HG02884 (cell line): ENCODE data around the gene MACF1.
"Not testable (repeated sequence)": the region's sequence is repeated elsewhere in the genome, so short reads cannot be mapped to it uniquely, and the experiment has no call there.

Experiments used
- ATAC-seq: cut with Tn5 transposase; IDR thresholded peaks from one replicate; pipeline ENCODE4 v1.9.1; 2021; ENCODE audit warnings: mild to moderate bottlenecking, moderate library complexity; ENCODE audit not compliant: unreplicated experiment

MACF1 gene

DNA sequence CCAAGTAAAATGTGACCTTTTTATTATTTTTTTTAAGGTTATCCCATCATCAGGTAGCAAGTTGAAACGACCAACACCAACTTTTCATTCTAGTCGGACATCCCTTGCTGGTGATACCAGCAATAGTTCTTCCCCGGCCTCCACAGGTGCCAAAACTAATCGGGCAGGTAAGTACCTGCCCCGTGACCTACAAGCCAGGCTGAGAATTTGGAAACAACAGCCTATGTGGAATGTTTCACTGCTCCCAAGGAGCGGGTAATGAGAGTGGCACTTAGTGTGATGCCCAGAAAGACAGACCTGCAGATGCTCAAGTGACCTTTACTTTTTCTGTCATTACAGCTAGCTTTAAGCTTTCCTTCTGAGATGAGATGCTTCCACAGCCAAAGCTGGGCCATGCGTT lies 280.1 kb downstream of the MACF1 start:
- ATAC-seq: no peak

DNA sequence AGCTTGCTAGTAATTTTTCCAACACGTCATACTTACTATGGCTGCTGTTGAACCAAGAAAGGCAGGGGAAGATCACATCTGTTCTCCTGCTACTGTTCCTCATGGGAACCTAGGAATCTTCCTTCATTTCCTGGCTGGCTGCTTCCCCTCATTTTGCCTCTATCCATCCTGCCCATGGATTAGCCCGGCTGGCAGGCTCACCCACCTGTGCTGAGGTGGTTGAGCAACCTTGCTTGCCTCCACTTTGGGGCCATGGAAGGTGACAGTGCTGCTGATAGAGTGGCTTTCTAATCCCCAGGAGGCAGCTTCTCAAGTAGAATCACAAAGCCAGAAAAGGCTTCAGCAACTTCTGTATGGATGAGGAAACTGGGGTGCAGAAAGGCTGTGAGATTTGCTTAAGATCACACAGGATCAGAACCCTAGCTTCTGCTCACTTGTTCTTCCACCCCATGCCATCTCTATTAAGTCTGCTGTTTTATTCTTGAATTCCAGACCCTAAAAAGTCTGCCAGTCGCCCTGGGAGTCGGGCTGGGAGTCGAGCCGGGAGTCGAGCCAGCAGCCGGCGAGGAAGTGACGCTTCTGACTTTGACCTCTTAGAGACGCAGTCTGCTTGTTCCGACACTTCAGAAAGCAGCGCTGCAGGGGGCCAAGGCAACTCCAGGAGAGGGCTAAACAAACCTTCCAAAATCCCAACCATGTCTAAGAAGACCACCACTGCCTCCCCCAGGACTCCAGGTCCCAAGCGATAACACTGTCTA lies 280.7 kb downstream of the MACF1 start:
- ATAC-seq: no peak

DNA sequence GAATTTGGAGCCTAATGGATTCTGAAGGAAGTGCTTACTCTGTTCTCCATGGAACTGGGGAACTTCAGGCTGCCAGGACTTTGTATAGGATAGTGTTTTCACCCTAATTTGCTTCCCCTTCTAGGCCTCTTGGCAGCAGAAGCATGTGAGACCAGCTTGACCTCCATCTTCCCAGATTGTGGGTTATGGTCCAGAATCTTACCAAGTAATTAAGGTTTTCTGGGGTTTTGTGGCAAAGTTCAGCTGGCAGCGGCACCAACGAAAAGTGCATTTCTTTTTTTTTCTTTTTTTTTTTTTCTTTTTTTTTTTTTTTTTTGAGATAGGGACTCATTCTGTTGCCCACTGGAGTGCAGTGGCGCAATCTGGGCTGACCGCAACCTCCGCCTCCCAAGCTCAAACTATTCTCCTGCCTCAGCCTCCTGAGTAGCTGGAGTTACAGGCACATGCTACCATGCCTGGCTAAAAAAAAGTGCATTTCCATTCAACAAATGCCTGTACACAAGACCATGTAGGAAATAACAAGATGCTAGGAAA lies 283.6 kb downstream of the MACF1 start:
- no peak for ATAC-seq

DNA sequence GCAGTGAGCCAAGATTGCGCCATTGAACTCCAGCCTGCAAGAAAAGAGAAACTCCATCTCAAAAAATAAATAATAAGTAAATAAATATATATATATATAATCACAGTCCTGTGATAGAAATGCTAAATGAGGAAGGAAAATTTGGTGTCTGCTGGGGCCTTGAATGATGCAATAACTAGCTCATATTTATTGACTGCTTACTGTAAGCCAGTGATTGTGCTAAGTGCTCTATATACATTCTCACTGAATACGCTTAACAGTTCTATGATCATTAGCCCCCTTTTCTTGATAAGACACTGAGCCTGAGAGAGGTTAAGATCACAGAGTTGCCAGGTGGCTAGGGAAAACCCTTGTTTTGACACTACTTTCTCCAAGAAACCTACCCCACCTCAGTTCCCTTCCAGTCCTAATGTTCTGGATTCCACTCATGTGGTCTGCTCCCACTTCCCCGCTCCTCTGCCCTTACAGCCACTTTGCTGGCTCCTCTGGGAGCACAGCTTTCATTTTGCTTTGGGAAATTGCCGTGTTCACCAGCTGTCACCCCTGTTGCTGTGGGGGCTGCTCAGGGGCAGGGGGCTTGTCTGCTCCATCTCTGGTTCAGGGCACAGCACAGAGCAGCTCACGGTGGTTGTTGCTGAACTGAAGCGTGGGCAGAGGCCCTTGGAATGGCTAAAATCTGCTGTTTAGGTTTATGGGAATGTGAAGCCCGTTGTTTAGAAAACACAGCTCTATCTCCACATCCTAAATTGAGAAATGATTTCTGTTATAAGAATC lies 284.5 kb downstream of the MACF1 start:
- no peak for ATAC-seq

DNA sequence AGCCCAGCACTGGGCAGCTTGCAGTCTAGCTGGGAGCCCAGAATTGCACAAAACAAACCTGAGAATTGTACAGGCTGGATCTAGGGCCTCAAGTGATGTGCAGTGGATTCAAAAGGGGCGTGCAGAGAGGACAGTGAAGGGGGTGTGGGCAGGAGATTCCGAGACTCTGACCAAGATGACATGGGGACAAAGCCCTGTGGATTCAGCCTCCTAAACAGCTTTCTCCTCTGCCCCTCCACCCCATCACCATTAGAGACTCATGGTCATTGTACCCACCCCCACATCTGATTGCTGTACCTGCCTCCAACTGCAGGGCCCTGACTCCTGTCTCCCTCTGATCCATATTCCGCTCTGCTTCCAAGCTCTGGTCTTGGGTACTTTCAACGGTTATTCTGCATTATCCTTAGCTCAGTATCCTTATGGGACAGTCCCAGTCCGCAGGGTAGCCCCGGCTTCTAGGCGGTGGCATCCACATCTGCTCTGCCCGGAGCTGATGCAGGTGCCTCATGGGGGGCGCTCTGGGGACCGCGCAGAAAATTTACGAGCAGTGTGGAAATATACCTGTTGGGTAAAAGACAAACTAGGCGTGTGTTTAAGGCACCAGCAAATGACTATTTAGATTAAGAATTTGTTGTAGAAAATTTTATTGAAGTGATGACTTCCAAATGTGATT lies 285.2 kb downstream of the MACF1 start:
- no peak for ATAC-seq

DNA sequence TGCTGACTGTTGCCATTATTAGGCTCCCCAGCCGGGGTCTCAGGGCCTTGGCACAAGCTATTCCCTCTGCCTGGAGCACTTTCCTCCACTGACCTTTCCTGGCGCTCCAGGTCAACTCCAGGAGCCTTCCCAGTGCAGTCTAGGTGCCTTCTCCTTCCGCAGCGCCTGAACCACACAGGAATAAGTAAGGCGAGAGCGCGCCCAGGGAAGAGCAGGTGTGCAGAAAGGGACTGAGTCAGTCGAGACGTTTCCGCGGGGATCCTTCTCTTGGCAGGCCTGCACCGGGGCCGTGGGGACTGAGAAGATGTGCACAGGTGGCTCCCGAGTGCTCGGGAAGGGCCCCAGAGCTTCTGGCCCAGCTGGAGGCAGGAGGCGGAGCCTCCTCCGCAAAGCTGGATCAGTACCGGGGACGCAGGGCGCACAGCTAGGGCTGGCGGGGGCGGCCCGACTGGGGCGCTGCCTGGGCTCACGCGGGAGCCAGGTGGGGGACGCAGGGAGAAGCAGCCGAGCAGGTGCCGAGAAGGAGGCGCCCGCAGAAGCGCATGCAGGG lies 286.2 kb downstream of the MACF1 start:
- no peak for ATAC-seq

DNA sequence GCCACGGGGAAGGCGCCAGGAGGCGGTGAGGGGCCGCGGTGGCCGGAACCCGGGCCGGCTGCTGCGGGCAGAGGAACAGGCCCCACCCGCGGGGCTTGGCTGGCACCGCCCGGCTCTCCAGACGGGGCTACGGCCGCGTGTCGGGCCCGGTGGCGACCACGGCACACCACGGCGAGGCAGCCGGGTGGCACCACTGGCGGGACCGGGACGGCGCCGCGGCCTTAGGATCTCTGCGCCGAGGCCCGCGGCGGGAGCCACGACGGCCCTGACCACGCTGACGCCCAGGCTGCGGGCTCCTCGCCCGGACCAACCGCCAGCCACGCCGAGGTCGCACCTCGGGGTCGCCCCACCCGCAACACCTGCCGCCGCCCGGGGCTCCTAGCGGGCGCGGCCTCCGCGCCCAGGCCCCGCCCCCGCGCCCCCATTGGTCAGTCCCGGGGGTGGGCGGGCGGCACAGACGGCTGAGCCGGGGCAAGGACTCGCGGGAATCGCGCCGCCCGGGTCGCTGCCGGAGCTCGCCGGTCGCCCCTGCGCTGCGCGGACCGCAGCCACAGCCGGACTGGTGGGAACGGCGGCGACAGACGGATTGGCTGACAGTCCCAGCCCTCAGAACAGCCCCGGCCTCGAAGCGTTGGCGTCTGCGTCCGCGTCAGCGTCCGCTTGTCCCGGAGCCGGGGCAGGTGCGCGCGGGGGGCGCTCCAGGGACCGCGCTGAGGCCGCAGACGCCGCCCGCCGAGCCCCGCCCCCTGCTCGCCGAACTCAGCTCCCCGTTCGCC lies 286.8 kb downstream of the MACF1 start, which contains the start of gene BMP8A:
TSS of gene BMP8A (plus strand) at position 491 of the 776 bp plus-strand sequence. CDS start 356 bp downstream, outside the sequence.
- ATAC-seq: no peak

DNA sequence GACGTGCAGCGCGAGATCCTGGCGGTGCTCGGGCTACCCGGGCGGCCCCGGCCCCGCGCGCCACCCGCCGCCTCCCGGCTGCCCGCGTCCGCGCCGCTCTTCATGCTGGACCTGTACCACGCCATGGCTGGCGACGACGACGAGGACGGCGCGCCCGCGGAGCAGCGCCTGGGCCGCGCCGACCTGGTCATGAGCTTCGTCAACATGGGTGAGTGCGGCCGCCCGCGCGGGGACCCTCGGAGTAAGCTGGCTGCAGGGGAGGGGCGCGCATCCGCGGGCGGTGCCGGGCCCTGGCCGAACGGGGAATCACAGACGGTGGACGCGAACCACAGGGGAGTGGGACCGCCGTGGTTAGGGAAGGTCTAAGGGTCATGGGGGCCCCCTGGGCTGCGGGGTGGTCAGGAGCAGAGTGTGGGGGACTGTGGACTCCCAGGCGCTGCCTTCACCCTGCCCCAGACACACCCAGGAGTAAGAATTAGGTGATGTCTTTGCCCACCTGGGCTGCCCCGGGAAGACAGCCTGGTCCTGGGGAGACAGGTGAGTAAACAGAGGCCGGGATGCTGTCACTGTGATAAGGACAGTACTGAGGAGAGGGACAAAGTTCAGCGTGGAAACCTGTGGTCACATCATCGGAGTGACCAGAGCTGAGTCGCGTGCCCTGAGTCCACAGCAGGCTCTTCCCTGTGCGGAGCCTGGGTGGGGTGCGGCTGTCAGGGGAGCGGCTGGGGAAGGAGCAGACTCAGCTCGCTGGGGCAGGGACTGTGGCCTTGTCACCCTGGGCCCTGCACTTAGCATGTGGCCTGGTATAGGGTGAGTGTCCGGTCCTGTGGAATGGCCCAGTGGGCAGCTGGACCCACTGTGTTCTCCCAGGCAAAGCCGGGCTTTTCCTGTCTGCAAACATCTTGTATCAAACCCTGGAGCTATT lies 287.9 kb downstream of the MACF1 start:
- not testable (repeated sequence) for ATAC-seq

DNA sequence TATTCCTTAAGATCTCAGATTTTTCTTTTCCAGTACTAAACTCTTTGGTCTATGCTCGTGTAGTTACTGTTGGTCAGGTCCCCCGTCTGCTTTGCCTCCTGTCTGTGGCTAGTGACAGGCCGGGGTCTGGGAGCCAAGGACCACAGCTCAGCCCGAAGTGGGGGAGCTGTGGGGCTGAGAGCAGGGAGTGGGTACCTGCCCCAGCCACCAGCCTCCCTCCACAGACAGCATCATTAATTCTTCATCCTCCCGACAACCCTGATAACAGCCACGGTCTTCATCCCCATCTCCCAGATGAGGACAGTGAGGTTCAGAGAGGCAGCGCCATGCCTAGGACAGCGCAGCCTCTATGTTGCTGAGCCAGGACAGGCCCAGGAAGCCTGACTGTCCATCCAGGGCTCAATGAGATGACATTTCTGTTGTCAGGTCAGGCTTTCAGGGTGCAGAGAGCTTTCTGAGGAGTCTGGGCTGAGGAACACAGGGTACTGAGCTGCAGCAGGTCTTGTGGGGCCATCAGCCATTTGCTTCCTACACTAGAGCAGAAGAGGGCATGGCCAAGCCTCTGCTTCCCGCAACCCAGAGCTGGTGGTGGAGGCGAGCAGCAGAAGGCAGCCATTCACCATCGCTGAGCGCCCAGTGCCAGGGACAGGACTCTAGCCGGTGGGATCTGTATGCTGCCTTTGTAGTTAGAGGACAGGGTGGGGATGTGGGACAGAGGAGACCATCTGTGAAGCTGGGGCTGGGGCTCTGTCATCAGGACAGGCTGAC lies 288.7 kb downstream of the MACF1 start:
- ATAC-seq: not testable (repeated sequence)

DNA sequence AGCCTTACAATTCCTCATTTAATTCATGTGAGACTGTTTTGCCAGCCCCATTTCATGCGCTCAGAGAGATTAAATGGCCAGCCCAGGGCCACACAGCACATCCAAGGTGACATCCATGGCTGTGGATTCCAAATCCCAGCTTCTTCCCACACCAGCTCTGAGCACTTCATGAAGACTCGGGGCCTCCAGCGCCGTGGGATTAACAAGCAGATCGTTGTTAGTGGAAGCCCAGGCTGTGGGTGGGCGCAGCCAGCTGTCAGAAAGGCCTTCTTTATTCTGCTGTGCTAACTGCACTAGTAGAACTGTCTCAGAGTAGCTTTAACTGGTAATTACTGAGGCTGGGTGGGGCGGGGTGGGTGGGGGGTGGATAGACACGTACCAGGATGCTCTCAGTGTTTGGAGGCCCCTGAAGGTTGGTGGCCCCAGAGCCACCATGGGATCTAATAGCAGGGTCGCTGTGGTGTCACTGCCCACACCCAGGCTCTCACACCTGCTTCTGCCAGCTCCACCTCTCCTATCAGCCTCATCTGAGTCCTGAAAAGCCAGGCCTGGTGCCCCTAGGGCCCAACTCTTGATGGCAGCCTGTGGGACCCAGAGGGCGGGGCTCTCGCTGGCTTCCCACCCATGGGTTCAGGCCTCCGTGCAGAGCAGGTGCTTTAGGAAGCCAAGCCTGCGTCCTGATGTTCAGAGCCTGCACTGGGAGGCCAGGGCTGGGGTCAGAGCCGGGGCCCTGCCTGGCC lies 290.3 kb downstream of the MACF1 start:
- no peak for ATAC-seq

DNA sequence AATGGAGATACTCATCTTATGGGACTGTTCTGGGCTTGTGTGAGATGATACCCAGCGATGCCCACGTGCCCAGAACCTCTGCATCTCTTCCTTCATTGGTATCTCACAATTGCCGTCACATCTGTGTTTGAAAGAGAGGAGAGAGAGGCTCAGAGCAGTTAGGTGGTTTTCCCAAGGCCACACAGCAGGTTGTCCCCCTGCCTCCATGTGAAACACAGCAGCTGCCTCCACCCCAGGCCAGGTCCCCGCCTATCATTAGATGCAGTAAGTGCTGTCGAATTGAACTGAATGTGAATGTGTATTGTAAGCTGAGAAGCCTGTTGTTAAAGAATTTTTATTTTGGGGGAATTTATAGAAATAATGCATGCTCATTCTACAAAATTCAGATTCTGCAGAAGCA lies 292.0 kb downstream of the MACF1 start:
- ATAC-seq: not testable (repeated sequence)

DNA sequence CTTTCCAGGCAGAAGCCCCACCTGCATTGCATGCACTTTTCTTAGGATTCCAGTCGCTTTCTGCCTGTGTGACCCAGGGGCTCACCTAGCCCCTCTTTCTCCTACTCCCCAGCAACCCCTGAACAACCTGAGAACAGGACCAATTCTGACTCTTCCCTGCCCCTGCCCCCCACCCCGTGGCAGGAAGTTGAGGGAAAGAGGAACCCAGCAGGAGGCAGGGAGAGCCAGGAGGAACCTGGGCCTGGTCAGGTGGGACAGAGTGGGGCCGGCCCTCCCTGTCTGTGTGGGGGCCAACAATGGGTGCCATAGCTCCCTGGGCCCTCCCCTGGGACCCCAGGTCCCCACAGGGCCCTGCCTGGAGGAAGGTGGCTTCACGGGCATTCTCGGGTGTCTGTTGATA lies 293.1 kb downstream of the MACF1 start:
- ATAC-seq: no peak

DNA sequence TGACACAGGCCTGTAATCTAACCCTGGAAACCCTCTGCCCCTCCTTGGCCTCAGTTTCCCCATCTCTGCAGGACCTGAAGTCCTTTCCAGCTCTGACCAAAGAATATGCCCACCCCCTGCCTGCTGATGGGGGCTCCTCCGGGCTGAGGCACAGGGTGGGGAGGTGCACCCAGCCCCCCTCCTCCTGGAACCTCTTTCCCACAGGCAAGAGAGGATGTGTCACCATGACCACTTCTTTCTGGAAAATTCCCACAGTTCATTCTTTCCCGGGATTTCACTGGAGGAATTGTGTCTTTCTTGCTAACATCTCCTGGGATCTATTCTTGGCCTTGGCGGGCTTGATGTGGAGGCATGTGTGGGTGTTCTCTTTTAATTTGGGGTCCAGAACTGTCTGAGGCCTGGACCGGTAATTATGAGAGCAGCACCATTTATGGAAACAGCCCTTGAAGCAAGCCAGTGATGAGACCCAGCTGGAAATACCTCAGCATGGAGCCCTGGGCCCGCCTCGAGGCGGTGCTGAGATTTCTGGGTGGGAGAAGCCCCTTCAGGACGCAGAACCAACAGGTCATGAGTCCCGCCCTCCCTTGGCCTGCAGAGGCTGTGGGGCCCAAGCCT lies 293.7 kb downstream of the MACF1 start:
- ATAC-seq: not testable (repeated sequence)

DNA sequence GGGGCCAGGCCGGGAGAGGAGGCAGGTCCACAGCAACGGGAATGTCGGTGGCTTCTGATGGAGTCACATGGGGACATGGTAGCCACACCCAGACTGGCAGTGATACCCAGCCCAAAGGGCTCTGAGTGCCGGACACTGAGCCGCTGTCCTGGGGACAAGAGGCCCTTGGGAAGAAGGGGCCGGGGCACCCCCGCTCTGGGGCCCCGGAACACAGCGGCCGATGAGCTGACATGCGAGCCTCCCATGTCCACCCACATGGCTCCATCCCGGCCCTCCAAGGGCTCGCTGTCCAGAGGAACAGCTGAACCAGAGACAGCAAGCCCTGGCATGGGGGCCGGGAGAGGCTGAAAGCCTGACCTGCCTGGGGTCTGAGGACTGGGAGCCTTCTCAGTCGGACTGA lies 294.3 kb downstream of the MACF1 start:
- not testable (repeated sequence) for ATAC-seq

DNA sequence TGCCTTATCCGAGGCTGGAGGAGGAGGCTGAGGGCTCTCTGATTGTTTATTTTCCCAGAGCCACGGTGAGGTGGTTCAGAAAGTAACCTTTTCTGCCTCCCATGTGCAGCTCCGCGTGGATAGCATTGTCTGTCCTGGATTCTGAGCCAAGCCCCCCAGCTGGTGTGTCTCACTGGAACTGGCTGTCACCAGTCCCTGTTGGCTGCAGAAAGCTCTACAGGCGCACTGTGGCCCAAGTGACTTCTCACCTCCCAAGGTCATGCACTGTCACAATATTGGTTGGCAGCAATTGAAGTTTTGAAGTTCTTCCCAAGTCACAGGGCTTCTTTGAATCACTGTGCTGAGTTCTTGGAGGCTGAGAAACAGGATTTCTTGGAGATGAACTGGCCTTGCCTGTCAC lies 295.2 kb downstream of the MACF1 start:
- ATAC-seq: no peak

DNA sequence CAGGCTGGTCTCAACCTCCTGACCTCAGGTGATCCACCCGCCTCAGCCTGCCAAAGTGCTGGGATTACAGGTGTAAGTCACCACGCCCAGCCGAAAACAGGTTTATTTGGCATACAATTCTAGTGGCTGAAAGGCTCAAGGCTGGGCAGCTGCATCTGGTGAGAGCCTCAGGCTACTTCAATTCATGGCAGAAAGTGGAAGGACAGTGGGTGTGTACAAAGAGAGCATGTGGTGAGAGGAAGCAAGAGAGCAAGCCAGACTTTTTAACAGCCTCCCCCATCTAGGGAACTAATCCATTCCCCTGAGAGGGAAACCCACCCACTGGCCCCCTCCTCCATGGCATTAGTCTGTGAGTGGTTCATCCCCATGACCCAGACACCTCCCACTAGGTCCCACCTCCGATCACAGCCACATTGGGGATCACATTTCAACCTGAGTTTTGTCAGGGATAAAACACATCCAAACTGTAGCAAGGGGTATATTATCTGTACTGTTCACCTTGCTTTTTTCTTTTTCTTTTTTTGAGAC lies 296.4 kb downstream of the MACF1 start:
- no peak for ATAC-seq

DNA sequence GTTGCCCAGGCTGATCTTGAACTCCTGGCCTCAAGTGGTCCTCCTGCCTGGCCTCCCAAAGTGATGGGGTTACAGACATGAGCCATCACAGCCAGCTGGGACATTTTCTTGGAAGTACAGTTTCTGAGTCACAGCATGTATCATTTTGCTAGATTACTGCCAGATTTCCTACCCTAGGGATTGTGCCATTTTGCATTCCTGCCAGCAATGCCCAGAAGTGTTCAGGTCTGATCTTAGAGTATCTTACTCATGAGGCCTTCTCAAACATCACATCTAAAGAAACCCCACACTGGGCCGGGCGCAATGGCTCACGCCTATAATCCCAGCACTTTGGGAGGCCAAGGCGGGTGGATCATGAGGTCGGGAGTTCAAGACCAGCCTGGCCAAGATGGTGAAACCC lies 297.2 kb downstream of the MACF1 start:
- no peak for ATAC-seq
